ENCODE results near the gene FBXW8. TPM values are rescaled to one million over a fixed set of nuclear protein-coding genes. Genes with fewer than 3 reads are reported as not detected.

FBXW8 gene
- total RNA-seq, 4 donors from 2014 or later: 29.3 to 45.5 (median 32.9) TPM

DNA sequence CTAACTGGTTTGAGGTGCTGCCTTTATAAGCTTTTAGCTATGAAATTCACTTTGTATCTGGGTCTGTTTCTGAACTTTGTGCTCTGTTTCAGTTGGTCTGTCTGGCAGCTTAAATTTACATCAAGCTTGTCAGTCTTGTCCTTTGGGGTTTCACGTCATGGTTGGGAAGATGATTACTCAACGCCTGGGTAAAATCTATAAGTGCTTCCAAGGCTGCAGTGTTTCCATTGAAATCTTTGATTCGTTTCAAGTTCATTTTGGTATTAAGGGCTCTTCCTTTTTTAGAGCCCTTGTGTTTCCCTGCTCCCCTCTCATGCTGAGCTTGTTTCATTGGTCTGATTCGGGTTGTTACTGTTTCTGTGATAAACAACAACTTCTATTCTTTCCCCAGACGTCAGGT, 58.2 kb downstream of the FBXW8 start:
- intact Hi-C loops (cut with DNase I): no loop called here
- Histone ChIP-seq H3K9me3 (no peaks in the 10 kb centered on the region), H3K27ac (no peak overlapping the region), H3K4me3 (replicated peaks in 1 of 3) (no peak overlapping the region), H3K27me3 (no peaks in the 10 kb centered on the region), H3K4me1 (no peaks in the 10 kb centered on the region), H3K36me3 (peaks cover 0 to 7% of the 10 kb centered on the region in 2 donors)
- DNase-seq: no peak
- TF ChIP-seq, protein P1, sequence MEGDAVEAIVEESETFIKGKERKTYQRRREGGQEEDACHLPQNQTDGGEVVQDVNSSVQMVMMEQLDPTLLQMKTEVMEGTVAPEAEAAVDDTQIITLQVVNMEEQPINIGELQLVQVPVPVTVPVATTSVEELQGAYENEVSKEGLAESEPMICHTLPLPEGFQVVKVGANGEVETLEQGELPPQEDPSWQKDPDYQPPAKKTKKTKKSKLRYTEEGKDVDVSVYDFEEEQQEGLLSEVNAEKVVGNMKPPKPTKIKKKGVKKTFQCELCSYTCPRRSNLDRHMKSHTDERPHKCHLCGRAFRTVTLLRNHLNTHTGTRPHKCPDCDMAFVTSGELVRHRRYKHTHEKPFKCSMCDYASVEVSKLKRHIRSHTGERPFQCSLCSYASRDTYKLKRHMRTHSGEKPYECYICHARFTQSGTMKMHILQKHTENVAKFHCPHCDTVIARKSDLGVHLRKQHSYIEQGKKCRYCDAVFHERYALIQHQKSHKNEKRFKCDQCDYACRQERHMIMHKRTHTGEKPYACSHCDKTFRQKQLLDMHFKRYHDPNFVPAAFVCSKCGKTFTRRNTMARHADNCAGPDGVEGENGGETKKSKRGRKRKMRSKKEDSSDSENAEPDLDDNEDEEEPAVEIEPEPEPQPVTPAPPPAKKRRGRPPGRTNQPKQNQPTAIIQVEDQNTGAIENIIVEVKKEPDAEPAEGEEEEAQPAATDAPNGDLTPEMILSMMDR (IDR thresholded peaks at IDR 0.05): no peak
- TF ChIP-seq POLR2A (IDR thresholded peaks at IDR 0.05): no peak
- WGBS, 2 donors: 79 to 80% methylated on average over 5 of the region's 5 CpGs

DNA sequence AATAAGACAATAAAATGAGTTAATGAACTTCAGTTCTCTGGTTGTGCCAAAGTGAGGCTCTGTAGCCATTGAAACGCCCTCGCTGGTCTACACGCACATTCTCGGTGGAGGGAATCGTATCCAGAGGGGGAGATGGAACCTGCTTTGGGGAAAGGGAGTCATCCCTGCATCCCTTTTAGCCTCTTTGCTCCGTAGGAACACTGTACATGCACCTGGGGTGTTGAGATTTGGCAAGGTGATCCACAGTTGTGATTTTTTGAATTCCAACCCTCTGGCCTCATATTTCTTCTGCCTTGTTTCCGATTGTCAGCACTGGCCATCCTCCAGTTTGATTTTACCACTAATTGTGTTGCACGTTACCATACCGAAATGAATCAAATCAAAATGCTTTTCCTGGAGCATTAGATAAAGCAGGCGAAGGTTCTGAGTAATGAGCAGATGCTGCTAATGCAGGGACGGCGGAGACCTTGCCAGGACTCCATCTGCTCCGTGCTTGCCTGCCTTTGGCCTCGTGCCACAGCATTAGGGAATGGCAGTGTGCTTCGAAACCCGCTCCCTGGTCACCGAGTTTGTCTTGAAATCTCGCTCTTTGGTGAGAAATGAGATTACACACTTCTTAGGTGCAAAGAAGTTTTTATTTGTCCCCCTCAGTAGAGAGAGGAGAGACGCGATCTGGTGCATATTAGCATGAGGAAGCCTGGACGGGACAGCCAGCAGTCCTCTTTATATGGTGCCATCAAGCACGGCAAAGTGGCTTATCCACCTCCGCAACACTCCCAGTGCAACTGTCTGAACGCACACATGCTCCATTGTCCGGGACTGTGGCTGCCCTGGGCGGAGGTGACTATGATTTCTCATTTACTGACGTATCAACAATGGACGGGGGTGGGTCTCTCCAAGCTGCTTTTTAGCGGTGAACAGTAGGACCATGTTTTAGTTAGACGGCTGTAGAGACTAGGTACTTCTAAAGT, 59.1 kb downstream of the FBXW8 start:
- DNase-seq: no peak
- intact Hi-C loops (cut with DNase I): no loop called here
- no peaks in the 10 kb centered on the region for H3K4me1 ChIP-seq
- TF ChIP-seq, protein P1 (IDR thresholded peaks at IDR 0.05): no peak
- no peak for TF ChIP-seq POLR2A (IDR thresholded peaks at IDR 0.05)
- H3K27ac ChIP-seq: no peak overlapping the region
- WGBS, 2 donors: 86 to 89% methylated on average over 30 of the region's 30 CpGs
- no peaks in the 10 kb centered on the region for H3K9me3 ChIP-seq
- no peaks in the 10 kb centered on the region for H3K27me3 ChIP-seq
- no peak overlapping the region for H3K4me3 ChIP-seq (replicated peaks in 1 of 3)
- peaks cover 0 to 7% of the 10 kb centered on the region in 2 donors for H3K36me3 ChIP-seq

DNA sequence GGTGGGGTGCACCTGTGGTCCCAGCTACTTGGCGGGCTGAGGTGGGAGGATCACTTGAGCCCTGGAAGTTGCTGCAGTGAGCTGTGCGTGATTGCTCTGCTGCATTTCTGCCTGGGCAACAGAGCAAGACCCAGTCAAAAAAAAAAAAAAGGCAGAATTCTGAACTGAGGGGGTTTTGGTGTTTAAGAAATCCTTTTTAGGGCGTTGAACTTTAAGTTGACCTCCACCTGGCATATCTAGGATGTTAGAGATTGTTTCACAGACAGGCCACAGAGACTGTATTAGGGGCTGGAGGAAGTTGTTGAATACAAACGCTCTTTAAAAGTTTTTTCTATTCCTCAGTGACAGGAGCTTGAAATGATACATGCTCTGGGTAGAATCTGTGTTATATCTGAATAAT, 60.5 kb downstream of the FBXW8 start:
- TF ChIP-seq POLR2A (IDR thresholded peaks at IDR 0.05): no peak
- intact Hi-C loops (cut with DNase I): no loop called here
- Histone ChIP-seq H3K27ac (no peak overlapping the region), H3K27me3 (no peaks in the 10 kb centered on the region), H3K4me1 (no peaks in the 10 kb centered on the region), H3K4me3 (replicated peaks in 1 of 3) (no peak overlapping the region), H3K9me3 (no peaks in the 10 kb centered on the region), H3K36me3 (peaks cover 0 to 7% of the 10 kb centered on the region in 2 donors)
- 97 to 98% methylated on average over 4 of the region's 4 CpGs for WGBS, 2 donors
- DNase-seq: no peak

DNA sequence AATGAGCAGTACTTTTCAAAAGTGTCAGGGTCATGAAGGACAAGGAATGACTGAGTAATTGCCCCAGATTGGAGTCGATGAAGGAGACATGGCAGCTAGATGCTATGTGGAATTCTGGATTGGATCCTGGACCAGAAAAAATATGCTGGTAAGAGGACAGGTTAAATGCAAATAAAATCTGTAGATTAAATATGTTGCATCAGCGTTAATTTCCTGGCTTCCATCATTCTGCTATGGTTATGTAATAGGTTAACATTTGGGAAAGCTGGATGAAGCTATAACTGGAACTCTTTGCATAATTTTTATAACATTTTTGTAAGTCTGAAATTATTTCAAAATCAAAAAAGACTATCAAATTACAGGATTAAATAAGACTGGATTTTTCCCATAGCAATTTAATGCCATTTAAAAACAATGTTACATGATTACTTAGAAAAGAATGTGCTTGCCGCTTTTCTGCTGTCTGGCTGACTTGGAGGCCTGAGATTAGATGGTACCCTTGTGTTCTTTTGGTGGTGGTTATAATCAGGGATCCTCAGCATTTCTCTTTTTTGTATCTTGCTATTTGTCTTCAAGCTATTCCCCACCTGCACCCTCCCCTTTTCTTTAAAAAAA, 65.1 kb downstream of the FBXW8 start:
- WGBS, 2 donors: 86 to 95% methylated on average over 3 of the region's 3 CpGs
- H3K27me3 ChIP-seq: no peaks in the 10 kb centered on the region
- no peak overlapping the region for H3K4me3 ChIP-seq (replicated peaks in 1 of 3)
- TF ChIP-seq, protein P1 (IDR thresholded peaks at IDR 0.05): no peak
- DNase-seq: no peak
- intact Hi-C loops (cut with DNase I): no loop called here
- no peaks in the 10 kb centered on the region for H3K9me3 ChIP-seq
- H3K27ac ChIP-seq: no peak overlapping the region
- H3K4me1 ChIP-seq: no peaks in the 10 kb centered on the region
- no peaks in the 10 kb centered on the region for H3K36me3 ChIP-seq

DNA sequence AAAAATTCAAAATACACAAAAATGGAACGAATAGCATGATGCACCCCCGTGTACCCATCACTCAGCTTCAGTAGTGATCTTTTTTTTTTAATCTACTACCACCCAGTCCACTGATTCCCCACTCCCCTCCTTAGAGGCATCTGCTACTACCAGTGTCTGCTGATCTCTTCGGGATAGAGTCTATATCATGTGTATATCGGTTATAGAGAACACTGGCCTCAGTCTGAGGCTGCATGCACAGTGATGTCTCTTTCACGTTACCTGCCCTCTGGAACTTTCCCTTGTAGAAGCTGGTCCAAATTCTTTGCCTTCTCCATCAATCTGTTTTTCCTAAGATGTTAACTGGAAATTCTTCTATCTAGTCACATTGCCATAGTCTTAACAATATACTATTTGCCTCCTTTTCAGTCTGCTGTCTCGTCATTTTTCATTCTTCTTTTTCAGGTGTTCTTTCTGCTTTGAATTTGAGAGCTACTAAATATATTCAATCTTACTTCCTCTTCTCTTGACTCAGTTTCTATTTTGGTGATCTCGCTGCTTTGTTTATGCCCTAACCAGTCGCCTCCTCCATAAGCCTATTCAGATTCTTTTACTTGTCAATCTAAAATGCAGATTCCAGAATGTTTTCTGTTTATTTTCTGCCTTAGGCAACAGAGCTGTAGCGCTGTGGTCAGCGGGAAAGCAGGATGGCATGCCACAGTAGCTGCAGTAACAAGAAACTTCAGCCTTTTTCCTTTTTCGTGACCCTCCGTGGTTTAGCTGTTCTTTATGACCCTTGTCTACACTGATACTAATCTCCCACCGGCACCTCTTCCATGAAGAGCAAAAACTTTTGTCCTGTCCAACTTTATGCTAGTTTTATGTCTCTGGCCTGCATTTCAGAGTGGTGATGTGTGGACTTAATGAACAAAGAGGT, 67.0 kb downstream of the FBXW8 start:
- intact Hi-C loops (cut with DNase I): no loop called here
- H3K4me1 ChIP-seq: peaks cover 0 to 4% of the 10 kb centered on the region in 2 donors
- no peak overlapping the region for H3K4me3 ChIP-seq (replicated peaks in 1 of 3)
- H3K9me3 ChIP-seq: no peaks in the 10 kb centered on the region
- no peak overlapping the region for H3K27ac ChIP-seq
- no peak for TF ChIP-seq POLR2A (IDR thresholded peaks at IDR 0.05)
- TF ChIP-seq, protein P1 (IDR thresholded peaks at IDR 0.05): no peak
- DNase-seq: no peak
- no peaks in the 10 kb centered on the region for H3K27me3 ChIP-seq
- H3K36me3 ChIP-seq: no peaks in the 10 kb centered on the region
- 88 to 89% methylated on average over 13 of the region's 13 CpGs for WGBS, 2 donors

Measured in thyroid gland (tissue), 4 donors.